NCI-H1105 treated with DMSO at 0.1 percent for 48 hours (cell line): Measurements from ENCODE around the gene MYBPHL.

ENCODE experiments used
- DNase-seq: peaks from one replicate; lab custom pipeline; 2025; lab: John Stamatoyannopoulos, UW

MYBPHL gene

DNA sequence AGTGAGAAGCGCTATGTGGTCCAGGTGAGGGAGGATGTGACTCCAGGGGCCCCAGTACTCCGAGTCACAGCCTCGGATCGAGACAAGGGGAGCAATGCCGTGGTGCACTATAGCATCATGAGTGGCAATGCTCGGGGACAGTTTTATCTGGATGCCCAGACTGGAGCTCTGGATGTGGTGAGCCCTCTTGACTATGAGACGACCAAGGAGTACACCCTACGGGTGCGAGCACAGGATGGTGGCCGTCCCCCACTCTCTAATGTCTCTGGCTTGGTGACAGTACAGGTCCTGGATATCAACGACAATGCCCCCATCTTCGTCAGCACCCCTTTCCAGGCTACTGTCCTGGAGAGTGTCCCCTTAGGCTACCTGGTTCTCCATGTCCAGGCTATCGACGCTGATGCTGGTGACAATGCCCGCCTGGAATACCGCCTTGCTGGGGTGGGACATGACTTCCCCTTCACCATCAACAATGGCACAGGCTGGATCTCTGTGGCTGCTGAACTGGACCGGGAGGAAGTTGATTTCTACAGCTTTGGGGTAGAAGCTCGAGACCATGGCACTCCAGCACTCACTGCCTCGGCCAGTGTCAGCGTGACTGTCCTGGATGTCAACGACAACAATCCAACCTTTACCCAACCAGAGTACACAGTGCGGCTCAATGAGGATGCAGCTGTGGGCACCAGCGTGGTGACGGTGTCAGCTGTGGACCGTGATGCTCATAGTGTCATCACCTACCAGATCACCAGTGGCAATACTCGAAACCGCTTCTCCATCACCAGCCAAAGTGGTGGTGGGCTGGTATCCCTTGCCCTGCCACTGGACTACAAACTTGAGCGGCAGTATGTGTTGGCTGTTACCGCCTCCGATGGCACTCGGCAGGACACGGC lies 55.3 kb downstream of the MYBPHL start:
- no peak for DNase-seq

DNA sequence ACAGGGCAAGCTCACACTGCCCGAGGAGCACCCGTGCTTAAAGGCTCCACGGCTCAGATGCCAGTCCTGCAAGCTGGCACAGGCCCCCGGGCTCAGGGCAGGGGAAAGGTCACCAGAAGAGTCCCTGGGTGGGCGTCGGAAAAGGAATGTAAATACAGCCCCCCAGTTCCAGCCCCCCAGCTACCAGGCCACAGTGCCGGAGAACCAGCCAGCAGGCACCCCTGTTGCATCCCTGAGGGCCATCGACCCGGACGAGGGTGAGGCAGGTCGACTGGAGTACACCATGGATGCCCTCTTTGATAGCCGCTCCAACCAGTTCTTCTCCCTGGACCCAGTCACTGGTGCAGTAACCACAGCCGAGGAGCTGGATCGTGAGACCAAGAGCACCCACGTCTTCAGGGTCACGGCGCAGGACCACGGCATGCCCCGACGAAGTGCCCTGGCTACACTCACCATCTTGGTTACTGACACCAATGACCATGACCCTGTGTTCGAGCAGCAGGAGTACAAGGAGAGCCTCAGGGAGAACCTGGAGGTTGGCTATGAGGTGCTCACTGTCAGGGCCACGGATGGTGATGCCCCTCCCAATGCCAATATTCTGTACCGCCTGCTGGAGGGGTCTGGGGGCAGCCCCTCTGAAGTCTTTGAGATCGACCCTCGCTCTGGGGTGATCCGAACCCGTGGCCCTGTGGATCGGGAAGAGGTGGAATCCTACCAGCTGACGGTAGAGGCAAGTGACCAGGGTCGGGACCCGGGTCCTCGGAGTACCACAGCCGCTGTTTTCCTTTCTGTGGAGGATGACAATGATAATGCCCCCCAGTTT lies 56.1 kb downstream of the MYBPHL start:
- DNase-seq = no peak

GRCh38 chr1:109249654-109250401 lies 57.0 kb downstream of the MYBPHL start:
- no peak for DNase-seq

GRCh38 chr1:109248797-109249629 lies 57.8 kb downstream of the MYBPHL start, which contains the start of gene CELSR2:
Gene CELSR2 (plus strand): TSS chr1:109249539. CDS start chr1:109250080, 541 bp downstream.
- DNase-seq = peak; percentile 61

DNA sequence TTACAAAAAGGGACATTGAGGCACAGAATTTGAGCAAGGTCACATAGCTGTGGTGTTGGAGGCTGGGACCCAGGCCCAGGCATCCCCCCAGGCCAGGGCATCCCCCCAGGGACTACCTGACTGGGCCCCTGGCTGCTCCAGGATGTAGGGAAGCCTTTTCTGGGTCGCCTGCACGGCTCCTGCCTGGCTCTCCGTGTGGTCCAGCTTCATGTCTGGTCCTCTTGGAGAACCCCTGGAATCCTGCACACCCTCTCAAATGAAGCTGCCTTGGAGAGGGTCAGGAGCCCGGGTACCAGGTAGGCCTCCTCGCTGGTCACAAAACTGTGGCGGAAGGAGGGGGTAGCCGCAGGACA lies 58.4 kb downstream of the MYBPHL start:
- DNase-seq = no peak

DNA sequence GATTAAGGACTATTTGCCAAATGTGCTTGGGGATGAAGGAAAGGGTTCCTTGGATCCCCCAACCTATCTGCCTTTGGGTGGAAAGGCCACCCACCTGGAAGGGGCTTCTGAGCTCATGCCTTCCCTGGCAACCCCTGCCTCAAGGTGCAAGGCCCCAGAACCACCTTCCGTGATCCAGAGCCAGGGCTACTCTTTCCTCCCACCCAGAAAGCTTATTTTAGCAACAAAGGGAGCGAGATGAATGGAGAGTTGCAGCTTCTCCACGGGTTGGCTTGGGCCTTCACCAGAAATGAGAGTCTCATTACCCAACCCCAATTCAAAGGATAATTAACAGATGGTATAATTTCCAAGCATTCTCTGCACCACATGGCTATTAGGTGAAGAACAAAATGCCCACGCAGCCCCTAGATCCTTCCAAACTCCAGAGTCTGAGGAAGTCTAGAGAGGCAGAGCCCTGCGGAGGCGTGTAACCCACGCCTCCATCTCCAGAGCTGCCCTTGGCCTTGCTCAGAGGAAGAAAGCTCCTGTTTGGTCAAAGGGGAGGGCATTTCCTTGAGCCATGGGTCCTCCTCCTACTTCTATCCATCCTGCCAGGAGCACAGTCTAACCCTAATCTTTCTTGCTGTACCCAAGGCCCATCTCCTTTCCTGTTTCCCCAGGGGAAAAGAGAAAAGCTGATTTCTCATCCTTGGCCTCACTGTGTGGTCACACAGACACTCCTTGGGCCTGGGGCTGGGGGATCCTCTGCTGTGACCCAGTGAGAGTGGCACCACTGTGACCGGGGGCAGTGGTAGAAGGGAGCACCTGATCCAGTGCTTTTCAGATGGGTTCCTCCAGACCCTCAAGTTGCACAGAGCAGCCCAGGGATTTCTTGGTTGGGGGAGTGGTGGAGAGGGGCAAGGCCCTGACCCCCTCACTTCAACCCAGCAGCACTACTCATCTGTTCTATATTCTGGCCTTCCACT lies 59.1 kb downstream of the MYBPHL start:
- no peak for DNase-seq

GRCh38 chr1:109246141-109246551 lies 60.7 kb downstream of the MYBPHL start:
- DNase-seq = no peak

DNA sequence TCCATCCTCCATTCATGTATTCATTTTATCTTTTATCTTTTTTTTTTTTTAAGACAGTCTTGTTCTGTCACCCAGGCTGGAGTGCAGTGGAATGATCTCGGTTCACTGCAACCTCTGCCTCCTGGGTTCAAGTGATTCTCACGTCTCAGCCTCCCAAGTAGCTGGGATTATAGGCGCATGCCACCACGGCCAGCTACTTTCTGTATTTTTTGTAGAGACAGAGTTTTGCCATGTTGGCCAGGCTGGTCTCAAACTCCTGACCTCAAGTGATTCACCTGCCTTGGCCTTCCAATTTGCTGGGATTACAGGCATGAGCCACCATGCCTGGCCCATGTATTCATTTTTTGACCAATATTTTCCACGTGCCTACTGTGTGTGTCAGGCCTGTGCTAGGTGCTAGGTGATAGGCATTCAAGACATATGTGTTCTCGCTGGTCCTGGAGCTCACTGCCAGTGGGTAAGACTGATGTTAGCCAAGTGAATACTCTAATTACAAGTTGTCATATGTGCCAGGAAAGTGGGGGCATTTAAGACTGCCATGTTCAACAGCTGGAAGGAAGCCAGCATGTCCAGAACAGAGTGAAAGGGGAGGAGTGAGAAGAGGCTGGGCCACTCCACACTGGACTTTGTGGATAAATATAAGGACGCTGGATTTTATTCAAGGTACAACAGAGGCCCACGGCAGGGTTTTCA lies 62.8 kb downstream of the MYBPHL start:
- no peak for DNase-seq

- DNase-seq = no peak
These were observed 63.6 kb downstream of the MYBPHL start for GRCh38 chr1:109243221-109243620.

DNA sequence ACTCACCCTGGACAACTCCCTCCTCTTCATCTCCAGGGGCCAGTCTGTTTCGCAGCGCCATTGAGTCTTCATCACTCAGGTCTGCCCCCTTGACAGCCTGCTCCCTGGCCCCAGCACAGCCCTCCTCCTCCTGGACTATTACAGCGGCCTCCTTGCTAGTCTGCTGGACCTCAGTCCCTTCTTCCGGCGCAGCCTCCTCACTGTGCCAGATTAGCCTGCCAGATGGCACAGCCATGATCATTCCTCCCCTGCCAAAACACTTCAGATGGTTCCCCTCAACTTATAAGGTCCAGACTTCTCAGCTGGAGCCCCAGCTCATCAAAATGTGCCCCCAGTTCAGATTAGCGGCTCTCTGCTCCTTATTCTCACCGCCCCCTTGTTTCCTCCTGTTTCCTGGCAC lies 64.4 kb downstream of the MYBPHL start:
- no peak for DNase-seq
